Measurements from ENCODE around the gene CDKN1C.
A peak's percentile ranks its signal among the peaks of the same experiment; 100 is the strongest.
"Not testable (repeated sequence)": the region's sequence is repeated elsewhere in the genome, so short reads cannot be mapped to it uniquely, and the experiment has no call there.

Gene CDKN1C

GRCh38 chr11:2909133-2909902, 23.7 kb upstream of the CDKN1C start:
- no peak for DNase-seq (ENCODE audit: low read depth)

GRCh38 chr11:2908130-2908529, 22.6 kb upstream of the CDKN1C start:
- no peak for DNase-seq (ENCODE audit: low read depth)

- DNase-seq (ENCODE audit: low read depth), result not testable (repeated sequence)
Measured at GRCh38 chr11:2905299-2905698, 19.7 kb upstream of the CDKN1C start.

- no peak for DNase-seq (ENCODE audit: low read depth)
Measured at GRCh38 chr11:2904153-2905052, 18.8 kb upstream of the CDKN1C start.

GRCh38 chr11:2903672-2904011, 18.1 kb upstream of the CDKN1C start:
- no peak for DNase-seq (ENCODE audit: low read depth)

GRCh38 chr11:2902784-2903671, 17.5 kb upstream of the CDKN1C start:
- DNase-seq (ENCODE audit: low read depth), result no peak

GRCh38 chr11:2901854-2902783, 16.5 kb upstream of the CDKN1C start:
- peak; percentile 81 for DNase-seq (ENCODE audit: low read depth)

- no peak for DNase-seq (ENCODE audit: low read depth)
Measured at GRCh38 chr11:2901196-2901796, 15.7 kb upstream of the CDKN1C start.

- DNase-seq (ENCODE audit: low read depth), result no peak
Measured at GRCh38 chr11:2899080-2899783, 13.7 kb upstream of the CDKN1C start.

GRCh38 chr11:2898366-2899079, 12.9 kb upstream of the CDKN1C start:
- peak; percentile 71 for DNase-seq (ENCODE audit: low read depth)

GRCh38 chr11:2897048-2897447, 11.5 kb upstream of the CDKN1C start:
- no peak for DNase-seq (ENCODE audit: low read depth)

- no peak for DNase-seq (ENCODE audit: low read depth)
Measured at GRCh38 chr11:2896047-2896446, 10.5 kb upstream of the CDKN1C start.

GRCh38 chr11:2893935-2894334, 8.4 kb upstream of the CDKN1C start:
- no peak for DNase-seq (ENCODE audit: low read depth)

- DNase-seq (ENCODE audit: low read depth), result no peak
Measured at GRCh38 chr11:2892967-2893528, 7.5 kb upstream of the CDKN1C start.

GRCh38 chr11:2892215-2892966, 6.8 kb upstream of the CDKN1C start:
- no peak for DNase-seq (ENCODE audit: low read depth)

GRCh38 chr11:2891326-2892214, 6.0 kb upstream of the CDKN1C start:
- no peak for DNase-seq (ENCODE audit: low read depth)

Data from GM04504 (cell line).